Ovary (tissue), 3 donors: Measurements from ENCODE around the gene MARS2.
"Not testable (repeated sequence)": the region's sequence is repeated elsewhere in the genome, so short reads cannot be mapped to it uniquely, and the experiment has no call there.

Source experiments
- EP300 ChIP-seq: sonication (generic); formaldehyde crosslinking; IDR thresholded peaks from one replicate; pipeline ENCODE4 v1.6.1; 2017; ENCODE audit warnings: antibody characterized with exemption
- POLR2A ChIP-seq: fragments of 450-650 bp; IDR thresholded peaks from one replicate; pipeline ENCODE4 v1.6.1; 2017; ENCODE audit warnings: antibody characterized with exemption, mild to moderate bottlenecking, moderate library complexity
- TF ChIP-seq, protein P1 (sequence below), 3 donors: fragments of 450-650 bp in 2 of 3; fragments of 200-600 bp in 1 of 3; IDR thresholded peaks; one replicate each; pipeline versions ENCODE4 v1.5.1 to v1.8.0; 2016 to 2022; ENCODE audit warnings: antibody characterized with exemption in 3 of 3, mild to moderate bottlenecking in 1 of 3
- donor health status: DM: no; HTN: no; CAD: no.

DNA sequence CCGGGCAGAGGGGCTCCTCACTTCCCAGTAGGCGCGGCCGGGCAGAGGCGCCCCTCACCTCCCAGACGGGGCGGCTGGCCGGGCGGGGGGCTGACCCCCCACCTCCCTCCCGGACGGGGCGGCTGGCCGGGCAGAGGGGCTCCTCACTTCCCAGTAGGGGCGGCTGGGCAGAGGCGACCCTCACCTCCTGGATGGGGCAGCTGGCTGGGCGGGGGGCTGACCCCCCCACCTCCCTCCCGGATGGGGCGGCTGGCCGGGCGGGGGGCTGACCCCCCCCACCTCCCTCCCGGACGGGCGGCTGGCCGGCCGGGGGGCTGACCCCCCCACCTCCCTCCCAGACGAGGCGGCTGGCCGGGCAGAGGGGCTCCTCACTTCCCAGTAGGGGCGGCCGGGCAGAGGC lies 9.2 kb upstream of the MARS2 start:
- TF ChIP-seq, protein P1, sequence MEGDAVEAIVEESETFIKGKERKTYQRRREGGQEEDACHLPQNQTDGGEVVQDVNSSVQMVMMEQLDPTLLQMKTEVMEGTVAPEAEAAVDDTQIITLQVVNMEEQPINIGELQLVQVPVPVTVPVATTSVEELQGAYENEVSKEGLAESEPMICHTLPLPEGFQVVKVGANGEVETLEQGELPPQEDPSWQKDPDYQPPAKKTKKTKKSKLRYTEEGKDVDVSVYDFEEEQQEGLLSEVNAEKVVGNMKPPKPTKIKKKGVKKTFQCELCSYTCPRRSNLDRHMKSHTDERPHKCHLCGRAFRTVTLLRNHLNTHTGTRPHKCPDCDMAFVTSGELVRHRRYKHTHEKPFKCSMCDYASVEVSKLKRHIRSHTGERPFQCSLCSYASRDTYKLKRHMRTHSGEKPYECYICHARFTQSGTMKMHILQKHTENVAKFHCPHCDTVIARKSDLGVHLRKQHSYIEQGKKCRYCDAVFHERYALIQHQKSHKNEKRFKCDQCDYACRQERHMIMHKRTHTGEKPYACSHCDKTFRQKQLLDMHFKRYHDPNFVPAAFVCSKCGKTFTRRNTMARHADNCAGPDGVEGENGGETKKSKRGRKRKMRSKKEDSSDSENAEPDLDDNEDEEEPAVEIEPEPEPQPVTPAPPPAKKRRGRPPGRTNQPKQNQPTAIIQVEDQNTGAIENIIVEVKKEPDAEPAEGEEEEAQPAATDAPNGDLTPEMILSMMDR (IDR thresholded peaks at IDR 0.05), result not testable (repeated sequence)
- not testable (repeated sequence) for TF ChIP-seq POLR2A, EP300
